Adrenal gland (tissue), 12 donors: ENCODE data around the gene SFRP5. TPM values are rescaled to one million over a fixed set of nuclear protein-coding genes. Genes with fewer than 3 reads are reported as not detected.

ENCODE experiments used
- DNase-seq, 7 donors: peaks; one replicate each; pipeline ENCODE4 v3.0.0-alpha.2; 2019 to 2020
- H3K27ac ChIP-seq, 5 donors: fragments of 200-600 bp; sonication (generic) in 4 of 5; 1 replicate in 3 of 5; 2 replicates in 2 of 5; pipeline versions ENCODE4 v1.5.1 to v1.8.0; 2016 to 2020; ENCODE audit warnings: mild to moderate bottlenecking in 1 of 5
- H3K27me3 ChIP-seq: fragments of 200-600 bp; 2 replicates; pipeline ENCODE4 v1.8.0; 2021
- H3K36me3 ChIP-seq, 2 donors: fragments of 200-600 bp; replicated peaks in 1 of 2; 1 replicate in 1 of 2; 2 replicates in 1 of 2; pipeline versions ENCODE4 v1.5.1 to v1.8.0; 2018 to 2022
- H3K4me1 ChIP-seq, 2 donors: fragments of 200-600 bp; replicated peaks in 1 of 2; 1 replicate in 1 of 2; 2 replicates in 1 of 2; pipeline versions ENCODE4 v1.5.1 to v1.8.0; 2018 to 2021
- H3K4me3 ChIP-seq, 4 donors: fragments of 200-600 bp; sonication (generic) in 3 of 4; one replicate each; pipeline ENCODE4 v1.5.1; 2016 to 2018
- H3K9me3 ChIP-seq, 3 donors: fragments of 200-600 bp; sonication (generic) in 1 of 3; replicated peaks in 1 of 3; 1 replicate in 2 of 3; 2 replicates in 1 of 3; pipeline versions ENCODE4 v1.5.1 to v1.8.0; 2016 to 2021
- CTCF ChIP-seq, 6 experiments: fragments of 450-650 bp in 4 of 6; fragments of 200-600 bp in 2 of 6; sonication (generic) in 1 of 6; IDR thresholded peaks; 1 replicate in 5 of 6; 2 replicates in 1 of 6; pipeline versions ENCODE4 v1.5.1 to v1.8.0; 2016 to 2021; ENCODE audit warnings: antibody characterized with exemption in 6 of 6, mild to moderate bottlenecking in 2 of 6, moderate library complexity in 1 of 6
- POLR2A ChIP-seq, 2 donors: fragments of 450-650 bp; IDR thresholded peaks; one replicate each; pipeline ENCODE4 v1.6.1; 2017; ENCODE audit warnings: antibody characterized with exemption in 2 of 2, mild to moderate bottlenecking in 2 of 2, moderate library complexity in 1 of 2
- WGBS, 4 donors: extraction: QIAGEN DNeasy Blood & Tissue Kit in 2 of 4; methylation state at CpG; one replicate each; pipeline versions ENCODE4 v1.1.5 to v1.1.7; 2013 to 2017; 5-methylcytosine and 5-hydroxymethylcytosine counted together
- intact Hi-C, 2 donors: fragments of 100-400 bp; cut with DNase I; formaldehyde crosslinking; loops; one replicate each; pipeline versions ENCODE4 v1.14.1 to v1.15.0; 2022 to 2023
- polyA plus RNA-seq, 3 donors: library from polyadenylated mRNA; stranded (reverse); fragments of 200-250 nt in 2 of 3; fragments of 350-450 nt in 1 of 3; fragmentation: Illumina TruSeq in 1 of 3; extraction: RNeasy Lipid Tissue Mini Kit (QIAGEN cat#74804) in 1 of 3; gene quantifications; one replicate each; pipeline ENCODE4 v1.2.3, GENCODE V29; 2013 to 2014
- total RNA-seq, 9 donors: library from RNA; depleted of rRNA in 4 of 9; stranded (reverse); fragments of >200 nt in 4 of 9; fragments of 120-200 nt in 1 of 9; fragmentation: NEBNext Ultra II Directional in 1 of 9; extraction: Animal tissue kit (Norgen Biotek cat#: 25700) in 1 of 9; gene quantifications; one replicate each; pipeline versions ENCODE4 v1.1.0 to v1.2.4, GENCODE V29; 2013 to 2023
- donor health status: healthy with polysubstance abuse.
- donor health status: Bipolar disorder and iron deficiency.
- donor health status: DM: yes; HTN: yes; CAD: no.
- donor health status: DM: no; HTN: no; CAD: no.
- donor health status: DM: no; HTN: no; CAD: no.
- donor health status: DM: yes; HTN: yes; CAD: no.

Gene SFRP5
- total and polyA plus RNA-seq, 12 donors: 0.22 to 43.4 (median 5.2) TPM

GRCh38 chr10:97761331-97761865, 10.4 kb downstream of the SFRP5 start:
- H3K27ac ChIP-seq: no peak overlapping the region
- DNase-seq: no peak
- 88 to 98% (median 95%) methylated on average over 7 to 8 of the region's 8 CpGs for WGBS, 4 donors

GRCh38 chr10:97760461-97761257, 11.1 kb downstream of the SFRP5 start:
- H3K36me3 ChIP-seq: peaks cover 0 to 34% of the 10 kb centered on the region in 2 donors
- H3K4me3 ChIP-seq: no peak overlapping the region
- no peaks in the 10 kb centered on the region for H3K27me3 ChIP-seq
- no peak overlapping the region for H3K27ac ChIP-seq
- intact Hi-C loops: no loop called here
- no peak for TF ChIP-seq CTCF (IDR thresholded peaks at IDR 0.05)
- TF ChIP-seq POLR2A (IDR thresholded peaks at IDR 0.05): no peak
- DNase-seq: no peak
- 84 to 93% (median 91%) methylated on average over 7 to 11 of the region's 11 CpGs for WGBS, 4 donors
- no peaks in the 10 kb centered on the region for H3K4me1 ChIP-seq
- no peaks in the 10 kb centered on the region for H3K9me3 ChIP-seq

More at GRCh38 chr10:97761331-97761865, 10.4 kb downstream of the SFRP5 start:
- intact Hi-C loops: no loop called here
- H3K4me1 ChIP-seq: no peaks in the 10 kb centered on the region
- TF ChIP-seq CTCF (IDR thresholded peaks at IDR 0.05): no peak
- no peak for TF ChIP-seq POLR2A (IDR thresholded peaks at IDR 0.05)
- H3K9me3 ChIP-seq: no peaks in the 10 kb centered on the region
- H3K36me3 ChIP-seq: peaks cover 0 to 26% of the 10 kb centered on the region in 2 donors
- H3K4me3 ChIP-seq: no peak overlapping the region
- no peaks in the 10 kb centered on the region for H3K27me3 ChIP-seq

GRCh38 chr10:97759946-97760345, 11.9 kb downstream of the SFRP5 start:
- WGBS, 4 donors: 75 to 94% (median 84%) methylated on average over 2 to 5 of the region's 5 CpGs
- intact Hi-C loops: no loop called here
- H3K27me3 ChIP-seq: no peaks in the 10 kb centered on the region
- no peaks in the 10 kb centered on the region for H3K9me3 ChIP-seq
- DNase-seq: no peak
- H3K4me3 ChIP-seq: no peak overlapping the region
- TF ChIP-seq CTCF (IDR thresholded peaks at IDR 0.05): no peak
- no peak for TF ChIP-seq POLR2A (IDR thresholded peaks at IDR 0.05)
- no peaks in the 10 kb centered on the region for H3K4me1 ChIP-seq
- peaks cover 0 to 41% of the 10 kb centered on the region in 2 donors for H3K36me3 ChIP-seq
- no peak overlapping the region for H3K27ac ChIP-seq

GRCh38 chr10:97759158-97759887, 12.5 kb downstream of the SFRP5 start:
- intact Hi-C loops: no loop called here
- H3K27ac ChIP-seq: no peak overlapping the region

More at GRCh38 chr10:97759158-97759887, 12.5 kb downstream of the SFRP5 start:
- H3K4me1 ChIP-seq: no peaks in the 10 kb centered on the region
- TF ChIP-seq POLR2A (IDR thresholded peaks at IDR 0.05): no peak
- TF ChIP-seq CTCF (IDR thresholded peaks at IDR 0.05): peak; percentile 63 to 83 (median 74)
- 40 to 54% (median 48%) methylated on average over 5 of the region's 5 CpGs for WGBS, 4 donors
- no peaks in the 10 kb centered on the region for H3K9me3 ChIP-seq
- no peaks in the 10 kb centered on the region for H3K27me3 ChIP-seq
- peak; percentile 52 to 85 (median 63) for DNase-seq
- H3K36me3 ChIP-seq: peaks cover 0 to 47% of the 10 kb centered on the region in 2 donors
- H3K4me3 ChIP-seq: no peak overlapping the region
